Activated naive CD4-positive, alpha-beta T cell treated with Interleukin-2 at 50 U/mL for 16 hours (primary cell): Measurements from ENCODE around the gene KLK2.

ENCODE experiments used
- DNase-seq: peaks from one replicate; pipeline ENCODE4 v3.0.0-alpha.2; 2020

Gene KLK2

DNA sequence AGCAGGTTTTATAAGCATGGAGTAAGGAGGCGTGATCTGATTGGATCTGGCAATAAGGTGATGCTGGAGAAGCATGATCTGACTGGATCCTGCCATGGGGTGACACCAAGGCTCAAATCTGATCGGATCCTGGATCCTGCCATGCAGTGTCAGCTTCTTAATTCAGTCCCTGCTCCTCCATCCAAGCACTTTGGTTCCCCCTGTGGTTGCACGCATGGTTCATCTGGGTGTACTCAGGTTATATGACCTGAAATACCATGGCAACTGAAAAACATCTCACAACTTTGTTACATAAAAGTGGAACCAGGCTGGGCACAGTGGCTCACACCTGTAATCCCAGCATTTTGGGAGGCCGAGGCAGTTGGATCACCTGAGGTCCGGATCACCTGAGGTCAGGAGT is 55.6 kb downstream of the KLK2 start:
- no peak for DNase-seq
